Hepatocyte (in vitro differentiated cells): Measurements from ENCODE around the gene PEAR1. TPM values are rescaled to one million over a fixed set of nuclear protein-coding genes. Genes with fewer than 3 reads are reported as not detected.

Experiments
- DNase-seq: peaks from one replicate; pipeline ENCODE4 v3.0.0-alpha.2; 2016; ENCODE audit warnings: low spot score
- H2AFZ ChIP-seq: fragments of 200-600 bp; sonication (generic); 2 replicates; pipeline ENCODE4 v1.6.0; 2016; ENCODE audit warnings: antibody characterized with exemption, mild to moderate bottlenecking
- H3K27ac ChIP-seq: fragments of 200-600 bp; sonication (generic); 2 replicates; pipeline ENCODE4 v1.5.1; 2016; ENCODE audit warnings: mild to moderate bottlenecking
- H3K27me3 ChIP-seq: fragments of 200-600 bp; sonication (generic); 2 replicates; pipeline ENCODE4 v1.6.1; 2016
- H3K36me3 ChIP-seq: fragments of 200-600 bp; sonication (generic); replicated peaks from 2 replicates; pipeline ENCODE4 v1.5.1; 2016; ENCODE audit warnings: low read depth; ENCODE audit not compliant: insufficient read depth
- H3K4me1 ChIP-seq: fragments of 200-600 bp; sonication (generic); 2 replicates; pipeline ENCODE4 v1.5.1; 2016; ENCODE audit warnings: mild to moderate bottlenecking, moderate library complexity; ENCODE audit not compliant: insufficient read depth
- H3K4me2 ChIP-seq: fragments of 200-600 bp; sonication (generic); 2 replicates; pipeline ENCODE4 v1.6.0; 2016
- H3K4me3 ChIP-seq: fragments of 200-600 bp; sonication (generic); 2 replicates; pipeline ENCODE4 v1.5.1; 2016; ENCODE audit warnings: mild to moderate bottlenecking
- H3K79me2 ChIP-seq: fragments of 200-600 bp; sonication (generic); 2 replicates; pipeline ENCODE4 v1.6.0; 2017; ENCODE audit warnings: mild to moderate bottlenecking
- H3K9me2 ChIP-seq: fragments of 200-600 bp; sonication (generic); replicated peaks from 2 replicates; pipeline ENCODE4 v1.6.0; 2017; ENCODE audit warnings: mild to moderate bottlenecking; ENCODE audit not compliant: insufficient read depth
- H3K9me3 ChIP-seq: fragments of 200-600 bp; sonication (generic); 2 replicates; pipeline ENCODE4 v1.5.1; 2016; ENCODE audit warnings: low read depth, mild to moderate bottlenecking
- H4K20me1 ChIP-seq: fragments of 200-600 bp; sonication (generic); 2 replicates; pipeline ENCODE4 v1.6.0; 2016; ENCODE audit warnings: mild to moderate bottlenecking; ENCODE audit not compliant: insufficient read depth, poor library complexity, severe bottlenecking
- CTCF ChIP-seq: fragments of 200-600 bp; sonication (generic); IDR thresholded peaks from 2 replicates; pipeline ENCODE4 v1.5.1; 2016; ENCODE audit warnings: antibody characterized with exemption, mild to moderate bottlenecking; ENCODE audit not compliant: poor library complexity
- EZH2 ChIP-seq: fragments of 200-600 bp; sonication (generic); IDR thresholded peaks from 2 replicates; pipeline ENCODE4 v1.6.1; 2016; ENCODE audit warnings: antibody characterized with exemption, mild to moderate bottlenecking, borderline replicate concordance
- EZH2phosphoT487 ChIP-seq: fragments of 200-600 bp; sonication (generic); IDR thresholded peaks from one replicate; pipeline ENCODE4 v1.6.1; 2018; ENCODE audit warnings: antibody characterized with exemption, mild to moderate bottlenecking, low read depth, moderate library complexity; ENCODE audit not compliant: unreplicated experiment, severe bottlenecking
- WGBS: methylation state at CpG from one replicate; pipeline ENCODE4 v1.1.6; 2016; ENCODE audit warnings: low lambda C conversion rate; ENCODE audit errors: missing lambda C conversion rate; 5-methylcytosine and 5-hydroxymethylcytosine counted together
- polyA plus RNA-seq: library from polyadenylated mRNA; unstranded; fragments of >200 nt; fragmentation: Nextera tagmentation; extraction: Ambion mirVana; gene quantifications from 2 replicates; pipeline ENCODE4 v1.2.1, GENCODE V29; 2016
- total RNA-seq: library from RNA; depleted of rRNA; stranded (reverse); fragments of >200 nt; gene quantifications from 2 replicates; pipeline ENCODE4 v1.2.3, GENCODE V29; 2014

PEAR1 gene
- total and polyA plus RNA-seq, 2 experiments from 2014 or later = 5.3 to 6.3 TPM

- Histone ChIP-seq H3K4me3 (no peak overlapping the region), H3K27ac (no peak overlapping the region), H3K27me3 (no peaks in the 10 kb centered on the region), H3K79me2 (no peaks in the 10 kb centered on the region), H3K36me3 (no peaks in the 10 kb centered on the region), H3K9me2 (no peaks in the 10 kb centered on the region), H3K4me2 (no peak overlapping the region), H2AFZ (no peak overlapping the region), H3K9me3 (no peaks in the 10 kb centered on the region), H3K4me1 (no peaks in the 10 kb centered on the region), H4K20me1 (no peaks in the 10 kb centered on the region)
- no peak for TF ChIP-seq EZH2
- no peak for TF ChIP-seq EZH2phosphoT487
- no peak for TF ChIP-seq CTCF
- 92% methylated on average over 8 of the region's 8 CpGs for WGBS
- no peak for DNase-seq
Observed at GRCh38 chr1:156937883-156938282, 44.4 kb downstream of the PEAR1 start.

DNA sequence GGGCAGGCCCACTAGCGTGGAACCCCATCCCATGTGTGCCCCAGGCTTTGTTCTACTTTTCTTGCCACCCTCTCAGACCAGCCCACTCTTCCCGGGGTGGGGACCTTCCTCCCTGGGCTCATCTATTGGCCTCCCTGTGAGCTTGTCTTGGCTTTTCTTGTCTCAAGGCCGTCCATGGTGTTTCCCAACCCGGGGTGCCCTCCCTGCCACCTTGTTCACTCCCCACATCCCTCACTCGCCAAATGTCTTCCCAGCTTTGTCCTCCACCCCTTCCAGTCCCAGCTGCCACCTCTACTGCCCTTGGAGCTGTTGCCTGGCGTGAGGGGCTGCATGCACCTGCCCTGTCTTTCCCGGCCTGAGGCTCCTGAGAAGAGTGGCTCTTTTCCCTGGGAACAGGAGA lies 45.3 kb downstream of the PEAR1 start:
- Histone ChIP-seq H4K20me1 (no peaks in the 10 kb centered on the region), H3K79me2 (no peaks in the 10 kb centered on the region), H3K4me2 (no peak overlapping the region), H3K9me3 (no peaks in the 10 kb centered on the region), H3K4me1 (no peaks in the 10 kb centered on the region), H3K4me3 (no peak overlapping the region), H3K9me2 (no peaks in the 10 kb centered on the region), H3K27me3 (no peaks in the 10 kb centered on the region), H2AFZ (no peak overlapping the region), H3K27ac (no peak overlapping the region), H3K36me3 (no peaks in the 10 kb centered on the region)
- DNase-seq = no peak
- TF ChIP-seq EZH2phosphoT487 = no peak
- TF ChIP-seq EZH2 = no peak
- no peak for TF ChIP-seq CTCF
- 94% methylated on average over 7 of the region's 7 CpGs for WGBS

DNA sequence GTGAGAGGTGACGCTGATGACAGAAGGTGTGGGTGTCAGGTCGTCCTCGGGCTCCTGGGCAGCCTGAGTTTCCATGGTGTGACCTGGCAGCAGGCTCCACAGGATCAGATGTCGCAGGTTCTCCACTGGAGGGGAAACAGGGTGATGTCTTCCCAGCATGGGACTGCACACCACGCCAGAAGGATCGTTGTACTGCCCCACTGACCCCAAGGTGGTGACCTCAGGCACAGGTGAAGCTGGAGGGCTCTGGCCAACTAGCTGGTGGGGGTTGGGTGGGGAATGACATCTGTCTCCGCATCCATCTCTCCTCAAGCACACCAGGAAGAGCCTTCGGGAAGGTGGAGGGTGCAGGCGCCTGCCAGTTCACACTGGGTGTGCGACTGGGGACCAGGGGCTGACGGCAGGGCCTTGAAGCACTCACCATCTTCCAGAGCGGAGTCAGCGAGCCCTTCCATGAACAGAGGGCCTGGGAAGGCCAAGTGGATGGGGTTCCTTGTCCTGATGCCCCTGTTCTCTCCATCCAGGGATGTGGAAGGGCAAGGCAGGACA lies 46.3 kb downstream of the PEAR1 start:
- Histone ChIP-seq H3K36me3 (no peaks in the 10 kb centered on the region), H2AFZ (no peak overlapping the region), H3K9me3 (no peaks in the 10 kb centered on the region), H3K4me2 (no peak overlapping the region), H3K4me3 (no peak overlapping the region), H3K9me2 (no peaks in the 10 kb centered on the region), H4K20me1 (no peaks in the 10 kb centered on the region), H3K4me1 (no peaks in the 10 kb centered on the region), H3K27me3 (no peaks in the 10 kb centered on the region), H3K79me2 (no peaks in the 10 kb centered on the region), H3K27ac (no peak overlapping the region)
- no peak for DNase-seq
- 96% methylated on average over 13 of the region's 13 CpGs for WGBS
- TF ChIP-seq EZH2 (no peak), EZH2phosphoT487 (no peak), CTCF (no peak)

GRCh38 chr1:156941675-156942074 lies 48.2 kb downstream of the PEAR1 start:
- DNase-seq = no peak

More at GRCh38 chr1:156941675-156942074, 48.2 kb downstream of the PEAR1 start:
- H3K27me3 ChIP-seq = no peaks in the 10 kb centered on the region
- WGBS = 98% methylated on average over 6 of the region's 10 CpGs
- H3K4me3 ChIP-seq = no peak overlapping the region
- no peak overlapping the region for H2AFZ ChIP-seq
- H3K27ac ChIP-seq = no peak overlapping the region
- no peak for TF ChIP-seq EZH2phosphoT487
- TF ChIP-seq CTCF = no peak
- no peak for TF ChIP-seq EZH2
- no peaks in the 10 kb centered on the region for H3K79me2 ChIP-seq
- H3K9me3 ChIP-seq = no peaks in the 10 kb centered on the region
- no peaks in the 10 kb centered on the region for H4K20me1 ChIP-seq
- H3K4me2 ChIP-seq = no peak overlapping the region
- no peaks in the 10 kb centered on the region for H3K36me3 ChIP-seq
- no peaks in the 10 kb centered on the region for H3K4me1 ChIP-seq
- no peaks in the 10 kb centered on the region for H3K9me2 ChIP-seq
